OCI-LY3 (cell line): ENCODE data around the gene TFPI.

Experiments used
- H2AFZ ChIP-seq: fragments of 200-600, 300-600 bp; shearing (Covaris generic); 2 replicates; pipeline ENCODE4 v1.6.0; 2014; ENCODE audit warnings: antibody characterized with exemption, low read depth, low read length
- H3K27ac ChIP-seq: fragments of 200-600, 300-600 bp; sonication (generic); 2 replicates; pipeline ENCODE4 v1.5.1; 2014; ENCODE audit warnings: mild to moderate bottlenecking, low read length, moderate library complexity, mixed read lengths
- H3K27me3 ChIP-seq: fragments of 200-600, 300-600 bp; sonication (generic); 2 replicates; pipeline ENCODE4 v1.6.1; 2014; ENCODE audit warnings: low read depth, low read length, mixed read lengths
- H3K36me3 ChIP-seq: fragments of 200-600, 300-600 bp; sonication (generic); replicated peaks from 2 replicates; pipeline ENCODE3; 2014; ENCODE audit warnings: low read depth, low read length, mixed read lengths
- H3K4me1 ChIP-seq: fragments of 300-600, 200-600 bp; sonication (generic); 2 replicates; pipeline ENCODE4 v1.6.1; 2014; ENCODE audit warnings: low read length, mixed read lengths
- H3K4me2 ChIP-seq: fragments of 200-600, 300-600 bp; sonication (generic); 2 replicates; pipeline ENCODE4 v1.6.1; 2014; ENCODE audit warnings: low read length, mixed read lengths
- H3K4me3 ChIP-seq: fragments of 300-600, 200-600 bp; sonication (generic); 2 replicates; pipeline ENCODE4 v1.5.1; 2014; ENCODE audit warnings: antibody characterized with exemption, mild to moderate bottlenecking, low read length, moderate library complexity
- H3K79me2 ChIP-seq: fragments of 300-600, 200-600 bp; shearing (Covaris generic); 2 replicates; pipeline ENCODE4 v1.6.1; 2014; ENCODE audit warnings: mild to moderate bottlenecking, low read length, mixed read lengths
- H3K9ac ChIP-seq: fragments of 300-600, 200-600 bp; shearing (Covaris generic); 2 replicates; pipeline ENCODE4 v1.6.0; 2014; ENCODE audit warnings: mild to moderate bottlenecking, low read length, moderate library complexity
- H3K9me3 ChIP-seq: fragments of 200-600, 300-600 bp; shearing (Covaris generic); 2 replicates; pipeline ENCODE4 v1.6.1; 2014; ENCODE audit warnings: low read length, mixed read lengths; ENCODE audit not compliant: insufficient read depth
- H4K20me1 ChIP-seq: fragments of 200-600, 300-600 bp; sonication (generic); 2 replicates; pipeline ENCODE4 v1.6.1; 2016; ENCODE audit warnings: low read length, mixed read lengths; ENCODE audit not compliant: insufficient read depth
- EZH2phosphoT487 ChIP-seq: fragments of 200-600 bp; shearing (Covaris generic); IDR thresholded peaks from 2 replicates; pipeline ENCODE4 v1.6.1; 2018; ENCODE audit warnings: antibody characterized with exemption, mixed run types, low read depth
- TF ChIP-seq, protein P1 (sequence below): fragments of 200-600, 300-600 bp; sonication (generic); IDR thresholded peaks from 2 replicates; pipeline ENCODE4 v1.5.1; 2014; ENCODE audit warnings: antibody characterized with exemption, low read length, low read depth

Gene TFPI

DNA sequence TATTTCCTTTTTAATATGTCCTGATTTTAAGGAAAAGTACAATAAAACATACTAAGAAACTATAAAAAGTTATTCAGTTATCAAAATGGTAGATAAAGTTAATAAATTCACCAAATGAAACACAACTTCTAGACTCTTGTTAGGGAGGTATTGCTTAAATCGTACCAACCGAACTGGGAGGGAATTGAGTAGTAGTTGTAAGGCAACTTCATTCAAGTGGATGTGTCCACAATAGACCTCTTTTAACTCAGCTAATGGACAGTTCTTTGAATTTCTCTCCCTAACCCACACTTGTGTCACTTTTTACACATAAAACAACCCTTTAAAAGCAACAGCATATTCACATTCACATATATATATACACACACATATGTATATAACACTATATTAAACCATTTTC, 57.1 kb downstream of the TFPI start:
- Histone ChIP-seq H3K27me3 (no peaks in the 10 kb centered on the region), H3K4me2 (no peak overlapping the region), H3K9ac (no peak overlapping the region), H2AFZ (no peak overlapping the region), H3K27ac (no peak overlapping the region), H3K4me1 (peaks cover 9% of the 10 kb centered on the region; the same call in 1 of the 2 replicates), H3K79me2 (no peaks in the 10 kb centered on the region), H3K4me3 (no peak overlapping the region), H3K36me3 (no peaks in the 10 kb centered on the region), H3K9me3 (peaks cover 5% of the 10 kb centered on the region; the same call in 1 of the 2 replicates), H4K20me1 (no peaks in the 10 kb centered on the region)
- TF ChIP-seq EZH2phosphoT487: no peak
- TF ChIP-seq, protein P1, sequence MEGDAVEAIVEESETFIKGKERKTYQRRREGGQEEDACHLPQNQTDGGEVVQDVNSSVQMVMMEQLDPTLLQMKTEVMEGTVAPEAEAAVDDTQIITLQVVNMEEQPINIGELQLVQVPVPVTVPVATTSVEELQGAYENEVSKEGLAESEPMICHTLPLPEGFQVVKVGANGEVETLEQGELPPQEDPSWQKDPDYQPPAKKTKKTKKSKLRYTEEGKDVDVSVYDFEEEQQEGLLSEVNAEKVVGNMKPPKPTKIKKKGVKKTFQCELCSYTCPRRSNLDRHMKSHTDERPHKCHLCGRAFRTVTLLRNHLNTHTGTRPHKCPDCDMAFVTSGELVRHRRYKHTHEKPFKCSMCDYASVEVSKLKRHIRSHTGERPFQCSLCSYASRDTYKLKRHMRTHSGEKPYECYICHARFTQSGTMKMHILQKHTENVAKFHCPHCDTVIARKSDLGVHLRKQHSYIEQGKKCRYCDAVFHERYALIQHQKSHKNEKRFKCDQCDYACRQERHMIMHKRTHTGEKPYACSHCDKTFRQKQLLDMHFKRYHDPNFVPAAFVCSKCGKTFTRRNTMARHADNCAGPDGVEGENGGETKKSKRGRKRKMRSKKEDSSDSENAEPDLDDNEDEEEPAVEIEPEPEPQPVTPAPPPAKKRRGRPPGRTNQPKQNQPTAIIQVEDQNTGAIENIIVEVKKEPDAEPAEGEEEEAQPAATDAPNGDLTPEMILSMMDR: no peak

DNA sequence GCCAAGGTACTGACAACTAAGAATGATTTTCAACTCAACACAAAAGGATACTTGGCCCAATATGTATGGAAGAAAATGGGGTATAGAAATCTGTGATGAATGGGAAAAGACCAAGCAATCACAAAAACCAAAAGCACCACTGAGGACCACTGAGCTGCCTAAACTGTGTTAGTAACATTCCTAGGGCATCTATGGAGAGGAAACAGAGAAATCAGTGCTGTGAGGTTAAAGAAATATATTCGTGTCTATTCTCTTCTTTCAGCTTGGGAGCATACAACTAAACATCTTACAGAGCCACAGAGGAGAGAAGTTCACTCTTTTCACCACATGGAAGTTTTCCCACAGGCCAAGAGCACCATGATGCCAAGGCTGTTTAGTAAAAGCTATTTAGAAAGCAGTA, 58.9 kb downstream of the TFPI start:
- peaks cover 5% of the 10 kb centered on the region; the same call in 1 of the 2 replicates for H3K9me3 ChIP-seq
- H3K27me3 ChIP-seq: no peaks in the 10 kb centered on the region
- no peaks in the 10 kb centered on the region for H3K79me2 ChIP-seq
- H3K4me2 ChIP-seq: no peak overlapping the region
- no peaks in the 10 kb centered on the region for H3K36me3 ChIP-seq
- TF ChIP-seq, protein P1: no peak
- TF ChIP-seq EZH2phosphoT487: no peak
- H4K20me1 ChIP-seq: no peaks in the 10 kb centered on the region
- no peak overlapping the region for H2AFZ ChIP-seq
- no peak overlapping the region for H3K9ac ChIP-seq
- no peak overlapping the region for H3K4me3 ChIP-seq
- no peak overlapping the region for H3K27ac ChIP-seq
- H3K4me1 ChIP-seq: 0 out of 2 replicates have a peak, but pooled peaks cover 4% of the 10 kb centered on the region

DNA sequence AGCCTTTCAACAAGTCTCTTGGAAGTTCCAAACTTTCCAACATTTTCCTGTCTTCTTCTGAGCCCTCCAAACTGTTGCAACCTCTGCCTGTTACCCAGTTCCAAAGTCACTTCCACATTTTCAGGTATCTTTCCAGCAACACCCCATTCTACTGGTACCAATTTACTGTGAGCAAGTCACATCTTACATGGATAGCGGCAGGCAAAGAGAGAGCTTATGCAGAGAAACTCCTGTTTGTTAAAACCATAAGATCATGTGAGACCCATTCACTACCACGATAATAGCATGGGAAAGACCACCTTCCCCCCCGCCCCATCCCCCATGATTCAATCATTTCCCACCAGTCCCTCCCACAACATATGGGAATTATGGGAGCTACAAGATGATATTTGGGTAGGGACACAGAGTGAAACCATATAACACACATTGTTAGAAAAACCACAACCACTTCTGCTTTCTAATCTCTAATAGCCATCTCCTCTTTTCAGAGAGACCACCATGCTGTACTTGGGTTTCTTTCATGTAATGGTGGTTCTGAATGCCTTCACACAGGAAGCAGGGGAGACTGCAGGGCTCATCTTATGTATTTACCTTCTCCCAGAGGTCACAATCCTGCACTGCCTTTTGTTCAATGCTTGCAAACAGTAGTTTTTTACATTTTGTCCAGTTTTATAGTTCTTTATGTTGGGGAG, 60.2 kb downstream of the TFPI start:
- peaks cover 5% of the 10 kb centered on the region; the same call in 1 of the 2 replicates for H3K9me3 ChIP-seq
- H4K20me1 ChIP-seq: no peaks in the 10 kb centered on the region
- 0 out of 2 replicates have a peak, but pooled peaks cover under 1% of the 10 kb centered on the region for H3K4me1 ChIP-seq
- no peak overlapping the region for H3K4me2 ChIP-seq
- H3K79me2 ChIP-seq: no peaks in the 10 kb centered on the region
- TF ChIP-seq EZH2phosphoT487: no peak
- TF ChIP-seq, protein P1: no peak
- no peak overlapping the region for H3K9ac ChIP-seq
- no peaks in the 10 kb centered on the region for H3K27me3 ChIP-seq
- H2AFZ ChIP-seq: no peak overlapping the region
- no peak overlapping the region for H3K27ac ChIP-seq
- no peaks in the 10 kb centered on the region for H3K36me3 ChIP-seq
- H3K4me3 ChIP-seq: no peak overlapping the region

DNA sequence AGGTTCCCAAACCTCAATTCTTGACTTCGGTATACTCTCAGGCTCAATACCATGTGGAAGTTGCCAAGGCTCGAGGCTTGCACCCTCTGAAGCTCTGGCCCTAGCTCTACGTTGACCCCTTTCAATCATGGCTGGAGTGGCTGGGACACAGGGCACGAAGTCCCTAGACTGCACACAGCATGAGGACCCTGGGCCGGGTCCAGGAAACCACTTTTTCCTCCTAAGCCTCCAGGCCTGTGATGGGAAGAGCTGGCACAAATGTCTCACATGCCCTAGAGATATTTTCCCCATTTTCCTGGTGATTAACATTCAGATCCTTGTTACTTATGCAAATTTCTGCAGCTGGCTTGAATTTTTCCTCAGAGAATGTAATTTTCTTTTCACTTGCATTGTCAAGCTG, 61.1 kb downstream of the TFPI start:
- H3K79me2 ChIP-seq: no peaks in the 10 kb centered on the region
- H3K27me3 ChIP-seq: no peaks in the 10 kb centered on the region
- H3K4me1 ChIP-seq: no peaks in the 10 kb centered on the region
- H3K4me3 ChIP-seq: no peak overlapping the region
- no peaks in the 10 kb centered on the region for H4K20me1 ChIP-seq
- H3K27ac ChIP-seq: no peak overlapping the region
- no peak overlapping the region for H2AFZ ChIP-seq
- TF ChIP-seq, protein P1: no peak
- TF ChIP-seq EZH2phosphoT487: no peak
- peaks cover 5% of the 10 kb centered on the region; the same call in 1 of the 2 replicates for H3K9me3 ChIP-seq
- H3K4me2 ChIP-seq: no peak overlapping the region
- no peak overlapping the region for H3K9ac ChIP-seq
- H3K36me3 ChIP-seq: no peaks in the 10 kb centered on the region
